ENCODE data around the gene MRPS24. TPM values are rescaled to one million over a fixed set of nuclear protein-coding genes. Genes with fewer than 3 reads are reported as not detected.
"Not testable (repeated sequence)": the region's sequence is repeated elsewhere in the genome, so short reads cannot be mapped to it uniquely, and the experiment has no call there.

The MRPS24 gene
- 100 to 1,000 TPM; 112 to 118 TPM for total RNA-seq

GRCh38 chr7:43869006-43869866 lies at the start of gene MRPS24:
MRPS24 (minus strand) TSS chr7:43869517; CDS start chr7:43869495, 22 bp downstream.
- DNase-seq (ENCODE audit: low spot score in 2 of 2) (peak; percentile 93), ATAC-seq (peak; percentile 97 to 98)
- Mint-ChIP-seq H3K9me3 (peaks cover 0 to 5% of the 10 kb centered on the region in 2 donors), H3K36me3 (peaks cover 18 to 28% of the 10 kb centered on the region in 2 donors), H3K27ac (peak within 1 kb of the TSS; percentile 84 to 93)

- peaks cover 5 to 19% of the 10 kb centered on the region in 2 donors for H3K36me3 Mint-ChIP-seq
- no peak overlapping the region for H3K27ac Mint-ChIP-seq
- no peaks in the 10 kb centered on the region for H3K9me3 Mint-ChIP-seq
- ATAC-seq (no peak), DNase-seq (ENCODE audit: low spot score in 2 of 2) (no peak)
These were observed 46.6 kb upstream of the MRPS24 start for GRCh38 chr7:43915907-43916306.

- DNase-seq (ENCODE audit: low spot score in 2 of 2): no peak
- Mint-ChIP-seq H3K27ac (no peak overlapping the region), H3K9me3 (no peaks in the 10 kb centered on the region), H3K36me3 (peaks cover 5 to 18% of the 10 kb centered on the region in 2 donors)
- no peak for ATAC-seq
These were observed 45.5 kb upstream of the MRPS24 start for GRCh38 chr7:43914795-43915194.

GRCh38 chr7:43906331-43907010 lies 37.2 kb upstream of the MRPS24 start, which contains the start of gene URGCP:
URGCP (minus strand) TSS chr7:43906596; CDS start chr7:43906575, 21 bp downstream.
- peak; percentile 60 to 63 for DNase-seq (ENCODE audit: low spot score in 2 of 2)
- peaks cover 0 to 5% of the 10 kb centered on the region in 2 donors for H3K36me3 Mint-ChIP-seq
- ATAC-seq: peak; percentile 84 to 87
- peak within 1 kb of the TSS; percentile 83 to 98 for H3K27ac Mint-ChIP-seq
- no peaks in the 10 kb centered on the region for H3K9me3 Mint-ChIP-seq

- ATAC-seq (peak; percentile 36 to 47), DNase-seq (ENCODE audit: low spot score in 2 of 2) (peak; percentile 29 to 56)
- Mint-ChIP-seq H3K9me3 (no peaks in the 10 kb centered on the region), H3K36me3 (peaks cover 0 to 5% of the 10 kb centered on the region in 2 donors), H3K27ac (peak overlapping the region; percentile 83 to 98)
These were observed 36.6 kb upstream of the MRPS24 start for GRCh38 chr7:43905956-43906330.

GRCh38 chr7:43905209-43905946 lies 36.1 kb upstream of the MRPS24 start:
- ATAC-seq (no peak), DNase-seq (ENCODE audit: low spot score in 2 of 2) (no peak)
- H3K36me3 Mint-ChIP-seq: peaks cover 0 to 5% of the 10 kb centered on the region in 2 donors
- H3K27ac Mint-ChIP-seq: peak overlapping the region; percentile 83 to 98
- no peaks in the 10 kb centered on the region for H3K9me3 Mint-ChIP-seq

- Mint-ChIP-seq H3K36me3 (peaks cover 0 to 5% of the 10 kb centered on the region in 2 donors), H3K27ac (peak overlapping the region; percentile 7 to 44), H3K9me3 (no peaks in the 10 kb centered on the region)
- peak; percentile 47 to 65 for ATAC-seq
- DNase-seq (ENCODE audit: low spot score in 2 of 2): no peak
These were observed 35.4 kb upstream of the MRPS24 start for GRCh38 chr7:43904533-43905208.

- ATAC-seq (no peak), DNase-seq (ENCODE audit: low spot score in 2 of 2) (no peak)
- H3K36me3 Mint-ChIP-seq: peaks cover 0 to 5% of the 10 kb centered on the region in 2 donors
- H3K27ac Mint-ChIP-seq: no peak overlapping the region
- no peaks in the 10 kb centered on the region for H3K9me3 Mint-ChIP-seq
These were observed 33.3 kb upstream of the MRPS24 start for GRCh38 chr7:43902542-43903054.

- H3K27ac Mint-ChIP-seq, H3K9me3 Mint-ChIP-seq, ATAC-seq: not testable (repeated sequence)
These were observed 29.3 kb upstream of the MRPS24 start for GRCh38 chr7:43898571-43898970.

GRCh38 chr7:43895847-43896415 lies 26.6 kb upstream of the MRPS24 start:
- Mint-ChIP-seq H3K9me3 (no peaks in the 10 kb centered on the region), H3K27ac (no peak overlapping the region), H3K36me3 (peaks cover 0 to 13% of the 10 kb centered on the region in 2 donors)
- DNase-seq (ENCODE audit: low spot score in 2 of 2): no peak
- no peak for ATAC-seq

More at GRCh38 chr7:43898571-43898970, 29.3 kb upstream of the MRPS24 start:
- peaks cover 0 to 13% of the 10 kb centered on the region in 2 donors for H3K36me3 Mint-ChIP-seq
- not testable (repeated sequence) for DNase-seq (ENCODE audit: low spot score in 2 of 2)

- no peak overlapping the region for H3K27ac Mint-ChIP-seq
- no peak for ATAC-seq
- H3K36me3 Mint-ChIP-seq: peaks cover 0 to 20% of the 10 kb centered on the region in 2 donors
- H3K9me3 Mint-ChIP-seq: no peaks in the 10 kb centered on the region
- no peak for DNase-seq (ENCODE audit: low spot score in 2 of 2)
These were observed 22.0 kb upstream of the MRPS24 start for GRCh38 chr7:43891069-43891955.

GRCh38 chr7:43890468-43890867 lies 21.2 kb upstream of the MRPS24 start:
- Mint-ChIP-seq H3K27ac (no peak overlapping the region), H3K36me3 (peaks cover 0 to 13% of the 10 kb centered on the region in 2 donors), H3K9me3 (no peaks in the 10 kb centered on the region)
- ATAC-seq: no peak
- no peak for DNase-seq (ENCODE audit: low spot score in 2 of 2)

GRCh38 chr7:43888993-43889945 lies 20.0 kb upstream of the MRPS24 start:
- peak; percentile 54 to 57 for ATAC-seq
- H3K36me3 Mint-ChIP-seq: peaks cover 0 to 7% of the 10 kb centered on the region in 2 donors
- H3K9me3 Mint-ChIP-seq: no peaks in the 10 kb centered on the region
- peak overlapping the region in 1 of 2 donors; percentile 1 for H3K27ac Mint-ChIP-seq
- no peak for DNase-seq (ENCODE audit: low spot score in 2 of 2)

- Mint-ChIP-seq H3K36me3 (peaks cover 0 to 7% of the 10 kb centered on the region in 2 donors), H3K9me3 (no peaks in the 10 kb centered on the region), H3K27ac (no peak overlapping the region)
- no peak for DNase-seq (ENCODE audit: low spot score in 2 of 2)
- no peak for ATAC-seq
These were observed 15.3 kb upstream of the MRPS24 start for GRCh38 chr7:43884617-43885016.

All from activated naive CD4-positive, alpha-beta T cell treated with anti-CD3 and anti-CD28 coated beads, Interleukin-2, amount 50 U/mL, for 72 hours (primary cell).